DMS114 treated with DMSO at 0.1 percent for 48 hours (cell line): ENCODE results near the gene CDC37L1.
"Not testable (repeated sequence)": the region's sequence is repeated elsewhere in the genome, so short reads cannot be mapped to it uniquely, and the experiment has no call there.

Experiments used
- DNase-seq: peaks from one replicate; lab custom pipeline; 2025; ENCODE audit not compliant: unreplicated experiment; lab: John Stamatoyannopoulos, UW

CDC37L1 gene

GRCh38 chr9:4679268-4680172, at the start of gene CDC37L1:
Gene CDC37L1, plus strand, starts transcription at chr9:4679569. Its CDS starts 199 bp downstream, at chr9:4679768.
- peak; percentile 84 for DNase-seq

GRCh38 chr9:4630836-4631235, 48.5 kb upstream of the CDC37L1 start:
- DNase-seq = no peak

- no peak for DNase-seq
Observed at GRCh38 chr9:4638968-4639367, 40.4 kb upstream of the CDC37L1 start.

- DNase-seq = no peak
Observed at GRCh38 chr9:4639420-4639819, 39.9 kb upstream of the CDC37L1 start.

GRCh38 chr9:4640027-4640426, 39.3 kb upstream of the CDC37L1 start:
- peak; percentile 10 for DNase-seq

- no peak for DNase-seq
Observed at GRCh38 chr9:4642351-4642750, 37.0 kb upstream of the CDC37L1 start.

GRCh38 chr9:4654084-4654483, 25.3 kb upstream of the CDC37L1 start:
- DNase-seq = no peak

GRCh38 chr9:4654538-4654937, 24.8 kb upstream of the CDC37L1 start:
- DNase-seq = no peak

- DNase-seq = not testable (repeated sequence)
Observed at GRCh38 chr9:4656196-4656595, 23.2 kb upstream of the CDC37L1 start.

- no peak for DNase-seq
Observed at GRCh38 chr9:4656621-4657020, 22.7 kb upstream of the CDC37L1 start.

GRCh38 chr9:4657426-4658159, 21.8 kb upstream of the CDC37L1 start:
- DNase-seq = no peak

- DNase-seq = not testable (repeated sequence)
Observed at GRCh38 chr9:4660665-4661064, 18.7 kb upstream of the CDC37L1 start.

- no peak for DNase-seq
Observed at GRCh38 chr9:4661165-4661564, 18.2 kb upstream of the CDC37L1 start.

GRCh38 chr9:4661611-4662010, 17.8 kb upstream of the CDC37L1 start:
- DNase-seq = no peak

- peak; percentile 66 for DNase-seq
Observed at GRCh38 chr9:4662108-4662988, 17.0 kb upstream of the CDC37L1 start, which contains the start of gene PLPP6. Gene PLPP6, plus strand, starts transcription at chr9:4662294. Its CDS starts 82 bp downstream, at chr9:4662376.

GRCh38 chr9:4662989-4663792, 16.2 kb upstream of the CDC37L1 start:
- no peak for DNase-seq

- DNase-seq = no peak
Observed at GRCh38 chr9:4663956-4664355, 15.4 kb upstream of the CDC37L1 start.

GRCh38 chr9:4665357-4665756, 14.0 kb upstream of the CDC37L1 start:
- DNase-seq = no peak

- no peak for DNase-seq
Observed at GRCh38 chr9:4666042-4666699, 13.2 kb upstream of the CDC37L1 start, which contains the start of gene SPATA6L. Gene SPATA6L, minus strand, starts transcription at chr9:4666480. Its CDS starts 230 bp downstream, at chr9:4666250.
